ENCODE results near the gene MRPL30. TPM values are rescaled to one million over a fixed set of nuclear protein-coding genes. Genes with fewer than 3 reads are reported as not detected.

Gene MRPL30
- total and polyA plus RNA-seq, 2 experiments from 2014 or later, result 19.4 to 36.6 TPM

- H3K4me3 ChIP-seq, result no peak overlapping the region
- H3K27me3 ChIP-seq, result no peaks in the 10 kb centered on the region
- H3K4me1 ChIP-seq (ENCODE audit: insufficient read depth), result no peaks in the 10 kb centered on the region
- H4K20me1 ChIP-seq (ENCODE audit: insufficient read depth, poor library complexity, severe bottlenecking), result no peaks in the 10 kb centered on the region
- peak; percentile 9 for DNase-seq (ENCODE audit: low spot score)
- H3K9me2 ChIP-seq (replicated peaks; ENCODE audit: insufficient read depth), result no peaks in the 10 kb centered on the region
- no peaks in the 10 kb centered on the region for H3K79me2 ChIP-seq
- H3K27ac ChIP-seq, result peak overlapping the region; percentile 22
- no peaks in the 10 kb centered on the region for H3K36me3 ChIP-seq (replicated peaks; ENCODE audit: insufficient read depth, low read depth)
- no peak overlapping the region for H2AFZ ChIP-seq
- no peaks in the 10 kb centered on the region for H3K9me3 ChIP-seq (ENCODE audit: low read depth)
- WGBS (ENCODE audit: low lambda C conversion rate, missing lambda C conversion rate), result 71% methylated on average over 6 of the region's 6 CpGs
- no peak for TF ChIP-seq EZH2phosphoT487 (IDR thresholded peaks at IDR 0.05; ENCODE audit: low read depth, severe bottlenecking, unreplicated experiment)
- TF ChIP-seq CTCF (IDR thresholded peaks at IDR 0.05; ENCODE audit: poor library complexity), result no peak
- no peak for TF ChIP-seq EZH2 (IDR thresholded peaks at IDR 0.05; ENCODE audit: borderline replicate concordance)
- H3K4me2 ChIP-seq, result no peak overlapping the region
Observed at GRCh38 chr2:99198103-99198841, 17.3 kb downstream of the MRPL30 start.

- DNase-seq (ENCODE audit: low spot score), result no peak
- no peak overlapping the region for H2AFZ ChIP-seq
- H3K4me3 ChIP-seq, result no peak overlapping the region
- no peaks in the 10 kb centered on the region for H3K9me3 ChIP-seq (ENCODE audit: low read depth)
- 92% methylated on average over 7 of the region's 7 CpGs for WGBS (ENCODE audit: low lambda C conversion rate, missing lambda C conversion rate)
- no peaks in the 10 kb centered on the region for H3K36me3 ChIP-seq (replicated peaks; ENCODE audit: insufficient read depth, low read depth)
- no peaks in the 10 kb centered on the region for H3K9me2 ChIP-seq (replicated peaks; ENCODE audit: insufficient read depth)
- no peaks in the 10 kb centered on the region for H4K20me1 ChIP-seq (ENCODE audit: insufficient read depth, poor library complexity, severe bottlenecking)
- no peak for TF ChIP-seq EZH2 (IDR thresholded peaks at IDR 0.05; ENCODE audit: borderline replicate concordance)
- H3K79me2 ChIP-seq, result no peaks in the 10 kb centered on the region
- H3K27me3 ChIP-seq, result no peaks in the 10 kb centered on the region
- no peak overlapping the region for H3K27ac ChIP-seq
- H3K4me1 ChIP-seq (ENCODE audit: insufficient read depth), result no peaks in the 10 kb centered on the region
- no peak overlapping the region for H3K4me2 ChIP-seq
Observed at GRCh38 chr2:99200076-99200800, 19.3 kb downstream of the MRPL30 start.

- Histone ChIP-seq H3K4me2 (no peak overlapping the region), H3K36me3 (replicated peaks; ENCODE audit: insufficient read depth, low read depth) (no peaks in the 10 kb centered on the region), H3K9me2 (replicated peaks; ENCODE audit: insufficient read depth) (no peaks in the 10 kb centered on the region), H3K27me3 (no peaks in the 10 kb centered on the region), H3K79me2 (no peaks in the 10 kb centered on the region), H4K20me1 (ENCODE audit: insufficient read depth, poor library complexity, severe bottlenecking) (no peaks in the 10 kb centered on the region), H3K4me1 (ENCODE audit: insufficient read depth) (no peaks in the 10 kb centered on the region), H3K27ac (no peak overlapping the region), H3K4me3 (no peak overlapping the region), H3K9me3 (ENCODE audit: low read depth) (no peaks in the 10 kb centered on the region), H2AFZ (no peak overlapping the region)
- no peak for DNase-seq (ENCODE audit: low spot score)
- WGBS (ENCODE audit: low lambda C conversion rate, missing lambda C conversion rate), result 94% methylated on average over 4 of the region's 4 CpGs
- TF ChIP-seq EZH2 (IDR thresholded peaks at IDR 0.05; ENCODE audit: borderline replicate concordance) (no peak), EZH2phosphoT487 (IDR thresholded peaks at IDR 0.05; ENCODE audit: low read depth, severe bottlenecking, unreplicated experiment) (no peak), CTCF (IDR thresholded peaks at IDR 0.05; ENCODE audit: poor library complexity) (no peak)
Observed at GRCh38 chr2:99201959-99202678, 21.1 kb downstream of the MRPL30 start.
